K562 (cell line): ENCODE measurements around the gene LGALS7. TPM values are rescaled to one million over a fixed set of nuclear protein-coding genes. Genes with fewer than 3 reads are reported as not detected.

ENCODE experiments used
- ATAC-seq: fragments of 200-7000 bp; cut with Tn5 transposase; 3 replicates; pipeline ENCODE4 v1.9.1; 2020; ENCODE audit warnings: moderate library complexity
- BruUV-seq: library from RNA; stranded (reverse); fragments of 400-500 nt; replicated peaks from 2 replicates; lab custom pipeline; 2021; lab: Mats Ljungman, UMichigan
- CTCF ChIA-PET: fragments of 300-600 bp; formaldehyde crosslinking; extraction: SDS; loops from one replicate; lab custom pipeline; 2021; ENCODE audit warnings: low intra/inter-chr PET ratio; lab: Yijun Ruan, JAX
- POLR2A ChIA-PET: fragments of 300-600, 350-650 bp; sonication (Branson Sonifier 250); formaldehyde crosslinking; extraction: SDS; loops from one replicate; lab custom pipeline; 2021; ENCODE audit warnings: antibody characterized with exemption, inconsistent platforms; lab: Yijun Ruan, JAX
- DNase-seq, 4 experiments: peaks; one replicate each; pipeline versions ENCODE4 v3.0.0 to v3.0.0-alpha.2; 2011 to 2018; ENCODE audit warnings: low spot score in 3 of 4, mixed read lengths in 3 of 4; ENCODE audit errors: extremely low read depth in 1 of 4
- FAIRE-seq: peaks from 2 replicates; lab custom pipeline; 2011; peaks lifted over from hg19 to GRCh38; lab: Jason Lieb, UNC
- H2AFZ ChIP-seq: 2 replicates; pipeline ENCODE4 v1.6.0; 2011; ENCODE audit warnings: low read depth, low read length, control low read depth, inconsistent platforms
- H3K27ac ChIP-seq: fragments of 200-600 bp; 3 replicates; pipeline ENCODE4 v1.8.0; 2011; ENCODE audit warnings: low read depth, mild to moderate bottlenecking, control low read depth, inconsistent platforms, low read length, moderate library complexity, mixed read lengths; ENCODE audit errors: extremely low read depth
- H3K27me3 ChIP-seq, 2 experiments: fragments of 300-600 bp in 1 of 2; 2 replicates in 1 of 2; 3 replicates in 1 of 2; pipeline versions ENCODE4 v1.6.0 to v1.8.0; 2011; ENCODE audit warnings: inconsistent platforms in 2 of 2, low read length in 2 of 2, mild to moderate bottlenecking in 1 of 2, mixed read lengths in 1 of 2, moderate library complexity in 1 of 2; ENCODE audit not compliant: control insufficient read depth in 2 of 2, insufficient read depth in 2 of 2
- H3K36me3 ChIP-seq: fragments of 300-600 bp; 3 replicates; pipeline ENCODE4 v1.8.0; 2011; ENCODE audit warnings: mild to moderate bottlenecking, low read length, inconsistent platforms; ENCODE audit not compliant: control insufficient read depth, insufficient read depth
- H3K4me1 ChIP-seq, 2 experiments: fragments of 200-600 bp in 1 of 2; replicated peaks in 1 of 2; 2 replicates in 1 of 2; 3 replicates in 1 of 2; pipeline versions ENCODE4 v1.5.1 to v1.8.0; 2011; ENCODE audit warnings: inconsistent platforms in 2 of 2, low read length in 2 of 2, mild to moderate bottlenecking in 1 of 2, mixed read lengths in 1 of 2, moderate library complexity in 1 of 2; ENCODE audit not compliant: control insufficient read depth in 2 of 2, insufficient read depth in 2 of 2
- H3K4me2 ChIP-seq: 2 replicates; pipeline ENCODE4 v1.6.1; 2011; ENCODE audit warnings: low read length, control low read depth, inconsistent platforms, mixed read lengths; ENCODE audit not compliant: insufficient read depth
- H3K4me3 ChIP-seq: fragments of 200-600 bp; sonication (generic), shearing (Covaris generic); 2 replicates; pipeline ENCODE4 v1.5.1; 2016; ENCODE audit warnings: control low read depth, inconsistent platforms
- H3K79me2 ChIP-seq: fragments of 200-600 bp; 3 replicates; pipeline ENCODE4 v1.8.0; 2011; ENCODE audit warnings: low read length, inconsistent platforms; ENCODE audit not compliant: control insufficient read depth, insufficient read depth
- H3K9ac ChIP-seq, 2 experiments: 2 replicates each; pipeline versions ENCODE4 v1.6.0 to v1.6.1; 2011; ENCODE audit warnings: low read depth in 2 of 2, low read length in 2 of 2, control low read depth in 1 of 2, inconsistent platforms in 1 of 2, mild to moderate bottlenecking in 1 of 2, mixed read lengths in 1 of 2; ENCODE audit not compliant: insufficient read depth in 1 of 2
- H3K9me1 ChIP-seq: one replicate; pipeline ENCODE4 v1.6.0; 2011; ENCODE audit warnings: inconsistent platforms, mild to moderate bottlenecking, low read length, moderate library complexity; ENCODE audit not compliant: control insufficient read depth, insufficient read depth
- H3K9me3 ChIP-seq: replicated peaks from 2 replicates; pipeline ENCODE4 v1.5.1; 2011; ENCODE audit warnings: low read depth, low read length, inconsistent platforms; ENCODE audit not compliant: control insufficient read depth, insufficient read depth
- H4K20me1 ChIP-seq: replicated peaks from 2 replicates; pipeline ENCODE4 v1.6.1; 2011; ENCODE audit warnings: low read length, inconsistent platforms, mixed read lengths; ENCODE audit not compliant: control insufficient read depth, insufficient read depth
- ESRRA ChIP-seq: fragments of 450-650 bp; IDR thresholded peaks from 2 replicates; pipeline ENCODE4 v1.6.1; 2014; ENCODE audit warnings: low read depth, mild to moderate bottlenecking, moderate library complexity, borderline replicate concordance
- EZH2 ChIP-seq: IDR thresholded peaks from 2 replicates; pipeline ENCODE4 v1.6.1; 2012; ENCODE audit warnings: low read depth, mild to moderate bottlenecking, inconsistent platforms, low read length, borderline replicate concordance
- FUS ChIP-seq: fragments of 200-400 bp; formaldehyde crosslinking; optimal IDR thresholded peaks from 2 replicates; pipeline ENCODE3; 2017; ENCODE audit warnings: low read depth, low read length
- HDAC3 ChIP-seq: fragments of 450-650 bp; IDR thresholded peaks from 2 replicates; pipeline ENCODE4 v1.6.1; 2018; ENCODE audit warnings: borderline replicate concordance, mild to moderate bottlenecking, moderate library complexity; ENCODE audit not compliant: partially characterized antibody
- HMGN3 ChIP-seq: IDR thresholded peaks from 2 replicates; pipeline ENCODE4 v1.6.1; 2011; ENCODE audit warnings: borderline replicate concordance, low read depth, mild to moderate bottlenecking, mixed read lengths, low read length; ENCODE audit not compliant: insufficient read length; ENCODE audit errors: extremely low read depth
- JUN ChIP-seq, 2 experiments: sonication (generic) in 1 of 2; formaldehyde crosslinking in 1 of 2; IDR thresholded peaks; 2 replicates each; pipeline versions ENCODE4 v1.6.1 to v1.8.0; 2012 to 2022; ENCODE audit warnings: borderline replicate concordance in 2 of 2, mild to moderate bottlenecking in 2 of 2, improper control_type of control experiment in 1 of 2, low read depth in 1 of 2, low read length in 1 of 2, missing genetic modification reagents in 1 of 2
- MTA1 ChIP-seq: fragments of 450-650 bp; IDR thresholded peaks from 2 replicates; pipeline ENCODE4 v1.6.1; 2017; ENCODE audit warnings: borderline replicate concordance
- RB1 ChIP-seq: fragments of 450-650 bp; IDR thresholded peaks from 2 replicates; pipeline ENCODE4 v1.6.1; 2017; ENCODE audit warnings: low read depth, mild to moderate bottlenecking
- SMARCE1 ChIP-seq: fragments of 450-650 bp; IDR thresholded peaks from 2 replicates; pipeline ENCODE4 v1.7.1; 2016; ENCODE audit warnings: mild to moderate bottlenecking
- TAF9B ChIP-seq: fragments of 450-650 bp; IDR thresholded peaks from 2 replicates; pipeline ENCODE4 v1.6.1; 2018; ENCODE audit warnings: mild to moderate bottlenecking; ENCODE audit not compliant: partially characterized antibody
- ZFX ChIP-seq: sonication (generic); formaldehyde crosslinking; IDR thresholded peaks from 2 replicates; pipeline ENCODE4 v1.8.0; 2022; ENCODE audit warnings: mild to moderate bottlenecking, missing genetic modification reagents, moderate library complexity
- ZNF551 ChIP-seq: fragments of 250-450 bp; sonication (Bioruptor Pico); IDR thresholded peaks from 2 replicates; pipeline ENCODE4 v1.5.0; 2021; ENCODE audit warnings: mild to moderate bottlenecking, moderate library complexity
- WGBS: fragments of 100-300 bp; shearing (Covaris generic); methylation state at CpG from one replicate; pipeline ENCODE4 v1.1.6; 2016; ENCODE audit warnings: low coverage, mixed read lengths; ENCODE audit not compliant: insufficient coverage; ENCODE audit errors: missing lambda C conversion rate; 5-methylcytosine and 5-hydroxymethylcytosine counted together
- in situ Hi-C: fragments of 300-500 bp; cut with MboI; formaldehyde crosslinking; loops from 4 replicates; pipeline ENCODE4 v1.15.0; 2018; ENCODE audit warnings: inconsistent platforms, mixed read lengths
- intact Hi-C: fragments of 100-400 bp; cut with micrococcal nuclease; formaldehyde crosslinking; loops from 2 replicates; pipeline ENCODE4 v1.14.2; 2022
- polyA plus RNA-seq, 8 experiments: library from polyadenylated mRNA; depleted of rRNA in 4 of 8; stranded (reverse) in 5 of 8; unstranded in 3 of 8; fragments of >200 nt; fragmentation: Nextera tagmentation in 2 of 8; fragmentation: Illumina TruSeq in 1 of 8; extraction: Ambion mirVana in 2 of 8; extraction: Trizol in 1 of 8; gene quantifications; 2 replicates each; pipeline versions ENCODE4 v1.2.1 to v1.2.3, GENCODE V29; 2011 to 2014; ENCODE audit warnings: inconsistent platforms in 1 of 8, missing spikeins in 1 of 8
- total RNA-seq, 7 experiments: library from RNA; depleted of rRNA in 6 of 7; stranded (reverse); fragments of >200 nt in 6 of 7; fragmentation: Illumina TruSeq in 2 of 7; extraction: Trizol in 2 of 7; gene quantifications; 2 replicates each; pipeline versions ENCODE4 v1.2.1 to v1.2.3, GENCODE V29; 2011 to 2021; ENCODE audit warnings: low replicate concordance in 1 of 7
- TF ChIP-seq, protein P1 (sequence below): fragments of 450-650 bp; IDR thresholded peaks from 2 replicates; pipeline ENCODE4 v1.6.1; 2017; ENCODE audit warnings: antibody characterized with exemption, mild to moderate bottlenecking
- TF ChIP-seq, protein P2 (sequence below): fragments of 450-650 bp; IDR thresholded peaks from 2 replicates; pipeline ENCODE4 v1.6.1; 2014; ENCODE audit warnings: low read depth, mild to moderate bottlenecking, moderate library complexity, borderline replicate concordance

The LGALS7 gene
- total and polyA plus RNA-seq, 9 of the 15 experiments (the other 6 are each of a cell fraction or from before 2014, with no cell fraction given) = not detected

DNA sequence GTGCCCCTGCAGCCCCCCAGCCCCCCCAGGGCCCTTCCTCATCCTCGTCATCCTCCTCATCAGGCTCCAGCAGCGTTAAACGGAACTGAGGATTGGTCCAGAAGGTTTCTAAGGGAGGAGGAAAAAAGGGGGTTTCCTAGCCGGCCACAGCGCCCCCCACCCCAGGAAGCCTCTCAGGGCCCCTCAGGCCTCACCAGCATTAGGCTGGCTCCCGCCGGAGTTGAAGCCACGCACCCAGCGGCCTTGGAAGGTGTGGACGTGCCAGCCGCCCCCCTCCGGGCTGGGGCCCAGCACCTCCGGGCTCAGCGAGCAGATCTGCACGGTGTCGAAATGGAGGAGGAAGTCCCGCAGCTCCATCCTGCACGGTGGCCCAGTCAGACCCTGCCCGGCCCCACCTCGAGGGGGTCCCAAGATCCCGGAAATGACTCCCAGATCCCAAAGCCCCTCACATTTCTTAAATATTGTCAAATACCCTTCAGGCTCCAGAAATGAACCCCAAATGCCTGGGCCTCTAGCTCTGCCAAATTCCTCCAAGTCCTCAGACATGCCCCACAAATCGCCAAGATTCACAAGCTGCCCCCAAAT is 35.9 kb downstream of the LGALS7 start:
- no TSS peak for BruUV-seq
- TF ChIP-seq HDAC3 = no peak
- no peak for TF ChIP-seq SMARCE1
- no peak for TF ChIP-seq TAF9B
- no peak for TF ChIP-seq FUS
- no peak for TF ChIP-seq EZH2
- TF ChIP-seq, protein P1, sequence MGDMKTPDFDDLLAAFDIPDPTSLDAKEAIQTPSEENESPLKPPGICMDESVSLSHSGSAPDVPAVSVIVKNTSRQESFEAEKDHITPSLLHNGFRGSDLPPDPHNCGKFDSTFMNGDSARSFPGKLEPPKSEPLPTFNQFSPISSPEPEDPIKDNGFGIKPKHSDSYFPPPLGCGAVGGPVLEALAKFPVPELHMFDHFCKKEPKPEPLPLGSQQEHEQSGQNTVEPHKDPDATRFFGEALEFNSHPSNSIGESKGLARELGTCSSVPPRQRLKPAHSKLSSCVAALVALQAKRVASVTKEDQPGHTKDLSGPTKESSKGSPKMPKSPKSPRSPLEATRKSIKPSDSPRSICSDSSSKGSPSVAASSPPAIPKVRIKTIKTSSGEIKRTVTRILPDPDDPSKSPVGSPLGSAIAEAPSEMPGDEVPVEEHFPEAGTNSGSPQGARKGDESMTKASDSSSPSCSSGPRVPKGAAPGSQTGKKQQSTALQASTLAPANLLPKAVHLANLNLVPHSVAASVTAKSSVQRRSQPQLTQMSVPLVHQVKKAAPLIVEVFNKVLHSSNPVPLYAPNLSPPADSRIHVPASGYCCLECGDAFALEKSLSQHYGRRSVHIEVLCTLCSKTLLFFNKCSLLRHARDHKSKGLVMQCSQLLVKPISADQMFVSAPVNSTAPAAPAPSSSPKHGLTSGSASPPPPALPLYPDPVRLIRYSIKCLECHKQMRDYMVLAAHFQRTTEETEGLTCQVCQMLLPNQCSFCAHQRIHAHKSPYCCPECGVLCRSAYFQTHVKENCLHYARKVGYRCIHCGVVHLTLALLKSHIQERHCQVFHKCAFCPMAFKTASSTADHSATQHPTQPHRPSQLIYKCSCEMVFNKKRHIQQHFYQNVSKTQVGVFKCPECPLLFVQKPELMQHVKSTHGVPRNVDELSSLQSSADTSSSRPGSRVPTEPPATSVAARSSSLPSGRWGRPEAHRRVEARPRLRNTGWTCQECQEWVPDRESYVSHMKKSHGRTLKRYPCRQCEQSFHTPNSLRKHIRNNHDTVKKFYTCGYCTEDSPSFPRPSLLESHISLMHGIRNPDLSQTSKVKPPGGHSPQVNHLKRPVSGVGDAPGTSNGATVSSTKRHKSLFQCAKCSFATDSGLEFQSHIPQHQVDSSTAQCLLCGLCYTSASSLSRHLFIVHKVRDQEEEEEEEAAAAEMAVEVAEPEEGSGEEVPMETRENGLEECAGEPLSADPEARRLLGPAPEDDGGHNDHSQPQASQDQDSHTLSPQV = 0 out of 2 replicates have a peak, but pooled peaks have one; percentile 25
- TF ChIP-seq ESRRA = no peak
- TF ChIP-seq ZFX = peak; percentile 26
- TF ChIP-seq, protein P2, sequence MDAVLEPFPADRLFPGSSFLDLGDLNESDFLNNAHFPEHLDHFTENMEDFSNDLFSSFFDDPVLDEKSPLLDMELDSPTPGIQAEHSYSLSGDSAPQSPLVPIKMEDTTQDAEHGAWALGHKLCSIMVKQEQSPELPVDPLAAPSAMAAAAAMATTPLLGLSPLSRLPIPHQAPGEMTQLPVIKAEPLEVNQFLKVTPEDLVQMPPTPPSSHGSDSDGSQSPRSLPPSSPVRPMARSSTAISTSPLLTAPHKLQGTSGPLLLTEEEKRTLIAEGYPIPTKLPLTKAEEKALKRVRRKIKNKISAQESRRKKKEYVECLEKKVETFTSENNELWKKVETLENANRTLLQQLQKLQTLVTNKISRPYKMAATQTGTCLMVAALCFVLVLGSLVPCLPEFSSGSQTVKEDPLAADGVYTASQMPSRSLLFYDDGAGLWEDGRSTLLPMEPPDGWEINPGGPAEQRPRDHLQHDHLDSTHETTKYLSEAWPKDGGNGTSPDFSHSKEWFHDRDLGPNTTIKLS = no peak
- TF ChIP-seq JUN (IDR thresholded peaks at IDR 0.05; ENCODE audit: borderline replicate concordance, low read depth, low read length) = no peak
- no peak for TF ChIP-seq JUN (CRISPR knock-in tag; IDR thresholded peaks at IDR 0.05; ENCODE audit: borderline replicate concordance)
- TF ChIP-seq ZNF551 (CRISPR knock-in tag) = no peak
- no peak for TF ChIP-seq MTA1
- no peak; the same call in 1 of the 2 replicates for TF ChIP-seq RB1
- TF ChIP-seq HMGN3 = peak; percentile 47

More for the DNA sequence above, 35.9 kb downstream of the LGALS7 start:
- H3K4me1 ChIP-seq = peaks cover 19 to 58% of the 10 kb centered on the region in 2 experiments; a peak in 4 of 5 replicates
- no peak for DNase-seq
- H2AFZ ChIP-seq = peak overlapping the region; percentile 53
- H4K20me1 ChIP-seq = 0 out of 2 replicates have a peak, but pooled peaks cover 3% of the 10 kb centered on the region
- H3K4me2 ChIP-seq = peak overlapping the region; percentile 68
- H3K27ac ChIP-seq = peak overlapping the region; percentile 48; the same call in 1 of the 3 replicates
- CTCF ChIA-PET = no interaction called here
- H3K36me3 ChIP-seq = 0 out of 3 replicates have a peak, but pooled peaks cover 2% of the 10 kb centered on the region
- H3K9me1 ChIP-seq = no peaks in the 10 kb centered on the region
- no peaks in the 10 kb centered on the region for H3K27me3 ChIP-seq
- no peak for ATAC-seq
- peaks cover 8% of the 10 kb centered on the region; the same call in 1 of the 3 replicates for H3K79me2 ChIP-seq
- no peak for FAIRE-seq
- peak overlapping the region; percentile 37 for H3K4me3 ChIP-seq
- POLR2A ChIA-PET = interaction anchor here (0.7 kb wide), 1 partner anchor 11 kb away, joined by 3 read pairs; no protein-coding TSS in a partner anchor
- no peaks in the 10 kb centered on the region for H3K9me3 ChIP-seq
- in situ Hi-C loops (no loop called here), intact Hi-C loops (loop anchor here (5.0 to 10.0 kb wide), 3 partner anchors 95 to 197 kb away; partner anchors contain the start of genes ECH1, MRPS12 and SARS2)
- 11% methylated on average over 5 of the region's 22 CpGs for WGBS
- peak overlapping the region; percentile 50 to 89; a peak in 3 of 4 replicates for H3K9ac ChIP-seq
